GM23338 (cell line): ENCODE data around the gene FAM114A2. TPM values are rescaled to one million over a fixed set of nuclear protein-coding genes. Genes with fewer than 3 reads are reported as not detected.

ENCODE experiments used
- ATAC-seq: fragments of 200-7000 bp; cut with Tn5 transposase; 3 replicates; pipeline ENCODE4 v1.9.1; 2020
- DNase-seq: peaks from one replicate; pipeline ENCODE4 v3.0.0-alpha.2; 2015; ENCODE audit warnings: low spot score
- H2AFZ ChIP-seq: fragments of 200-600 bp; sonication (generic); 2 replicates; pipeline ENCODE4 v1.8.0; 2016; ENCODE audit warnings: antibody characterized with exemption, mild to moderate bottlenecking, moderate library complexity
- H3F3A ChIP-seq: fragments of 200-600 bp; sonication (generic); replicated peaks from 2 replicates; pipeline ENCODE4 v1.8.0; 2017; ENCODE audit warnings: antibody characterized with exemption, mixed run types, low read depth
- H3K27ac ChIP-seq: fragments of 200-600 bp; sonication (generic); 2 replicates; pipeline ENCODE4 v1.6.1; 2016; ENCODE audit warnings: low read depth
- H3K27me3 ChIP-seq: fragments of 200-600 bp; sonication (generic); 2 replicates; pipeline ENCODE4 v1.8.0; 2016; ENCODE audit warnings: mild to moderate bottlenecking, mixed run types, moderate library complexity; ENCODE audit not compliant: insufficient read depth
- H3K36me3 ChIP-seq: fragments of 200-600 bp; sonication (generic); 2 replicates; pipeline ENCODE4 v1.8.0; 2016; ENCODE audit warnings: mild to moderate bottlenecking; ENCODE audit not compliant: insufficient read depth
- H3K4me1 ChIP-seq: fragments of 200-600 bp; sonication (generic); 2 replicates; pipeline ENCODE4 v1.8.0; 2016; ENCODE audit warnings: mild to moderate bottlenecking, moderate library complexity; ENCODE audit not compliant: insufficient read depth
- H3K4me2 ChIP-seq: fragments of 200-600 bp; sonication (generic); 2 replicates; pipeline ENCODE4 v1.7.1; 2017; ENCODE audit warnings: mixed run types
- H3K4me3 ChIP-seq: fragments of 200-600 bp; sonication (generic); 2 replicates; pipeline ENCODE4 v1.6.1; 2016; ENCODE audit warnings: mixed run types
- H3K79me2 ChIP-seq: fragments of 200-600 bp; sonication (generic); replicated peaks from 2 replicates; pipeline ENCODE4 v1.8.0; 2017; ENCODE audit warnings: mild to moderate bottlenecking; ENCODE audit not compliant: insufficient read depth
- H3K9me2 ChIP-seq: fragments of 200-600 bp; sonication (generic); 2 replicates; pipeline ENCODE4 v1.8.0; 2017; ENCODE audit not compliant: insufficient read depth
- H4K20me1 ChIP-seq: fragments of 200-600 bp; sonication (generic); replicated peaks from 2 replicates; pipeline ENCODE4 v1.8.0; 2017; ENCODE audit warnings: mild to moderate bottlenecking; ENCODE audit not compliant: insufficient read depth
- H3K27ac Mint-ChIP-seq: 2 replicates; pipeline ENCODE4 v1.8.0; 2020; ENCODE audit warnings: inconsistent platforms, mild to moderate bottlenecking, moderate library complexity, mixed read lengths
- H3K27me3 Mint-ChIP-seq: 3 replicates; pipeline ENCODE4 v1.8.0; 2022; ENCODE audit warnings: low read depth, mild to moderate bottlenecking, moderate library complexity, mixed read lengths, inconsistent platforms; ENCODE audit not compliant: insufficient read depth, poor library complexity
- H3K36me3 Mint-ChIP-seq: 3 replicates; pipeline ENCODE4 v1.8.0; 2021; ENCODE audit warnings: low read depth, mild to moderate bottlenecking, inconsistent platforms, moderate library complexity, mixed read lengths
- H3K4me1 Mint-ChIP-seq: 3 replicates; pipeline ENCODE4 v1.8.0; 2020; ENCODE audit warnings: mild to moderate bottlenecking, inconsistent platforms, mixed read lengths
- H3K4me3 Mint-ChIP-seq: 3 replicates; pipeline ENCODE4 v1.8.0; 2021; ENCODE audit warnings: moderate library complexity, mild to moderate bottlenecking, inconsistent platforms, mixed read lengths
- H3K9me3 Mint-ChIP-seq: 3 replicates; pipeline ENCODE4 v1.8.0; 2020; ENCODE audit warnings: moderate library complexity, mild to moderate bottlenecking, inconsistent platforms, mixed read lengths
- CREB1 ChIP-seq: fragments of 250-450 bp; sonication (Bioruptor Pico); IDR thresholded peaks from 2 replicates; pipeline ENCODE4 v1.5.0; 2020; ENCODE audit warnings: low read depth, mild to moderate bottlenecking, moderate library complexity
- ETS1 ChIP-seq: IDR thresholded peaks from 2 replicates; pipeline ENCODE4 v1.6.1; 2016; ENCODE audit warnings: antibody characterized with exemption
- EZH2 ChIP-seq: fragments of 200-600 bp; sonication (generic); IDR thresholded peaks from one replicate; pipeline ENCODE4 v1.8.0; 2017; ENCODE audit warnings: antibody characterized with exemption, mild to moderate bottlenecking, low read depth; ENCODE audit not compliant: unreplicated experiment
- EZH2phosphoT487 ChIP-seq: fragments of 200-600 bp; sonication (generic); IDR thresholded peaks from one replicate; pipeline ENCODE4 v1.8.1; 2018; ENCODE audit warnings: antibody characterized with exemption; ENCODE audit not compliant: unreplicated experiment
- JUNB ChIP-seq: IDR thresholded peaks from one replicate; pipeline ENCODE4 v1.6.1; 2016; ENCODE audit warnings: antibody characterized with exemption; ENCODE audit not compliant: unreplicated experiment
- NANOG ChIP-seq: IDR thresholded peaks from 2 replicates; pipeline ENCODE4 v1.6.1; 2016; ENCODE audit warnings: antibody characterized with exemption, borderline replicate concordance
- POLR2AphosphoS5 ChIP-seq: IDR thresholded peaks from 2 replicates; pipeline ENCODE4 v1.6.1; 2016; ENCODE audit warnings: antibody characterized with exemption, low read depth
- REST ChIP-seq: IDR thresholded peaks from one replicate; pipeline ENCODE4 v1.6.1; 2018; ENCODE audit warnings: antibody characterized with exemption; ENCODE audit not compliant: unreplicated experiment
- STAT1 ChIP-seq: IDR thresholded peaks from one replicate; pipeline ENCODE4 v1.6.1; 2016; ENCODE audit warnings: antibody characterized with exemption; ENCODE audit not compliant: unreplicated experiment
- ZNF114 ChIP-seq: fragments of 250-450 bp; sonication (Bioruptor Pico); IDR thresholded peaks from 2 replicates; pipeline ENCODE4 v1.5.0; 2020; ENCODE audit warnings: mild to moderate bottlenecking, moderate library complexity
- ZNF331 ChIP-seq: fragments of 250-450 bp; sonication (Bioruptor Pico); IDR thresholded peaks from 2 replicates; pipeline ENCODE4 v1.5.0; 2020; ENCODE audit warnings: low read depth, mild to moderate bottlenecking, moderate library complexity
- polyA plus RNA-seq: library from polyadenylated mRNA; unstranded; fragments of >200 nt; fragmentation: Nextera tagmentation; extraction: Ambion mirVana; gene quantifications from 2 replicates; pipeline ENCODE4 v1.2.1, GENCODE V29; 2016
- total RNA-seq: library from RNA; depleted of rRNA; stranded (reverse); fragments of >200 nt; shearing (Covaris generic); gene quantifications from 2 replicates; pipeline ENCODE4 v1.2.3, GENCODE V29; 2014
- TF ChIP-seq, protein P1 (sequence below), 2 experiments: fragments of 200-600 bp in 1 of 2; sonication (generic) in 1 of 2; conservative IDR thresholded peaks; 2 replicates each; pipeline versions ENCODE4 v1.5.1 to v1.6.1; 2016 to 2017; ENCODE audit warnings: antibody characterized with exemption in 2 of 2, low read depth in 2 of 2, mild to moderate bottlenecking in 2 of 2, moderate library complexity in 1 of 2
- TF ChIP-seq, protein P2 (sequence below): fragments of 250-450 bp; sonication (Bioruptor Pico); IDR thresholded peaks from 2 replicates; pipeline ENCODE4 v1.5.0; 2020; ENCODE audit warnings: mild to moderate bottlenecking, moderate library complexity

Gene FAM114A2
- total and polyA plus RNA-seq, 2 experiments from 2014 or later: 4.9 to 5.8 TPM

- Histone ChIP-seq H4K20me1 (no peaks in the 10 kb centered on the region), H3F3A (no peaks in the 10 kb centered on the region), H3K4me1 (no peaks in the 10 kb centered on the region), H2AFZ (no peak overlapping the region), H3K27me3 (no peaks in the 10 kb centered on the region), H3K79me2 (no peaks in the 10 kb centered on the region), H3K36me3 (no peaks in the 10 kb centered on the region), H3K9me2 (no peaks in the 10 kb centered on the region), H3K4me2 (no peak overlapping the region), H3K27ac (no peak overlapping the region), H3K4me3 (no peak overlapping the region)
- Mint-ChIP-seq H3K4me1 (0 out of 3 replicates have a peak, but pooled peaks cover 3% of the 10 kb centered on the region), H3K36me3 (peaks cover 4% of the 10 kb centered on the region; the same call in 2 of the 3 replicates), H3K4me3 (no peak overlapping the region), H3K27ac (no peak overlapping the region), H3K27me3 (no peaks in the 10 kb centered on the region), H3K9me3 (peaks cover 4% of the 10 kb centered on the region; the same call in 1 of the 3 replicates)
- TF ChIP-seq CREB1 (CRISPR knock-in tag): no peak
- no peak for TF ChIP-seq NANOG
- TF ChIP-seq ZNF114 (CRISPR knock-in tag): no peak
- TF ChIP-seq, protein P1, sequence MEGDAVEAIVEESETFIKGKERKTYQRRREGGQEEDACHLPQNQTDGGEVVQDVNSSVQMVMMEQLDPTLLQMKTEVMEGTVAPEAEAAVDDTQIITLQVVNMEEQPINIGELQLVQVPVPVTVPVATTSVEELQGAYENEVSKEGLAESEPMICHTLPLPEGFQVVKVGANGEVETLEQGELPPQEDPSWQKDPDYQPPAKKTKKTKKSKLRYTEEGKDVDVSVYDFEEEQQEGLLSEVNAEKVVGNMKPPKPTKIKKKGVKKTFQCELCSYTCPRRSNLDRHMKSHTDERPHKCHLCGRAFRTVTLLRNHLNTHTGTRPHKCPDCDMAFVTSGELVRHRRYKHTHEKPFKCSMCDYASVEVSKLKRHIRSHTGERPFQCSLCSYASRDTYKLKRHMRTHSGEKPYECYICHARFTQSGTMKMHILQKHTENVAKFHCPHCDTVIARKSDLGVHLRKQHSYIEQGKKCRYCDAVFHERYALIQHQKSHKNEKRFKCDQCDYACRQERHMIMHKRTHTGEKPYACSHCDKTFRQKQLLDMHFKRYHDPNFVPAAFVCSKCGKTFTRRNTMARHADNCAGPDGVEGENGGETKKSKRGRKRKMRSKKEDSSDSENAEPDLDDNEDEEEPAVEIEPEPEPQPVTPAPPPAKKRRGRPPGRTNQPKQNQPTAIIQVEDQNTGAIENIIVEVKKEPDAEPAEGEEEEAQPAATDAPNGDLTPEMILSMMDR (conservative IDR thresholded peaks at IDR 0.05; ENCODE audit: low read depth in 2 of 2): no peak
- no peak for TF ChIP-seq REST
- no peak for TF ChIP-seq ETS1
- TF ChIP-seq ZNF331 (CRISPR knock-in tag): no peak
- no peak for TF ChIP-seq EZH2phosphoT487
- TF ChIP-seq POLR2AphosphoS5: no peak
- no peak for TF ChIP-seq EZH2
- TF ChIP-seq STAT1: no peak
- TF ChIP-seq, protein P2, sequence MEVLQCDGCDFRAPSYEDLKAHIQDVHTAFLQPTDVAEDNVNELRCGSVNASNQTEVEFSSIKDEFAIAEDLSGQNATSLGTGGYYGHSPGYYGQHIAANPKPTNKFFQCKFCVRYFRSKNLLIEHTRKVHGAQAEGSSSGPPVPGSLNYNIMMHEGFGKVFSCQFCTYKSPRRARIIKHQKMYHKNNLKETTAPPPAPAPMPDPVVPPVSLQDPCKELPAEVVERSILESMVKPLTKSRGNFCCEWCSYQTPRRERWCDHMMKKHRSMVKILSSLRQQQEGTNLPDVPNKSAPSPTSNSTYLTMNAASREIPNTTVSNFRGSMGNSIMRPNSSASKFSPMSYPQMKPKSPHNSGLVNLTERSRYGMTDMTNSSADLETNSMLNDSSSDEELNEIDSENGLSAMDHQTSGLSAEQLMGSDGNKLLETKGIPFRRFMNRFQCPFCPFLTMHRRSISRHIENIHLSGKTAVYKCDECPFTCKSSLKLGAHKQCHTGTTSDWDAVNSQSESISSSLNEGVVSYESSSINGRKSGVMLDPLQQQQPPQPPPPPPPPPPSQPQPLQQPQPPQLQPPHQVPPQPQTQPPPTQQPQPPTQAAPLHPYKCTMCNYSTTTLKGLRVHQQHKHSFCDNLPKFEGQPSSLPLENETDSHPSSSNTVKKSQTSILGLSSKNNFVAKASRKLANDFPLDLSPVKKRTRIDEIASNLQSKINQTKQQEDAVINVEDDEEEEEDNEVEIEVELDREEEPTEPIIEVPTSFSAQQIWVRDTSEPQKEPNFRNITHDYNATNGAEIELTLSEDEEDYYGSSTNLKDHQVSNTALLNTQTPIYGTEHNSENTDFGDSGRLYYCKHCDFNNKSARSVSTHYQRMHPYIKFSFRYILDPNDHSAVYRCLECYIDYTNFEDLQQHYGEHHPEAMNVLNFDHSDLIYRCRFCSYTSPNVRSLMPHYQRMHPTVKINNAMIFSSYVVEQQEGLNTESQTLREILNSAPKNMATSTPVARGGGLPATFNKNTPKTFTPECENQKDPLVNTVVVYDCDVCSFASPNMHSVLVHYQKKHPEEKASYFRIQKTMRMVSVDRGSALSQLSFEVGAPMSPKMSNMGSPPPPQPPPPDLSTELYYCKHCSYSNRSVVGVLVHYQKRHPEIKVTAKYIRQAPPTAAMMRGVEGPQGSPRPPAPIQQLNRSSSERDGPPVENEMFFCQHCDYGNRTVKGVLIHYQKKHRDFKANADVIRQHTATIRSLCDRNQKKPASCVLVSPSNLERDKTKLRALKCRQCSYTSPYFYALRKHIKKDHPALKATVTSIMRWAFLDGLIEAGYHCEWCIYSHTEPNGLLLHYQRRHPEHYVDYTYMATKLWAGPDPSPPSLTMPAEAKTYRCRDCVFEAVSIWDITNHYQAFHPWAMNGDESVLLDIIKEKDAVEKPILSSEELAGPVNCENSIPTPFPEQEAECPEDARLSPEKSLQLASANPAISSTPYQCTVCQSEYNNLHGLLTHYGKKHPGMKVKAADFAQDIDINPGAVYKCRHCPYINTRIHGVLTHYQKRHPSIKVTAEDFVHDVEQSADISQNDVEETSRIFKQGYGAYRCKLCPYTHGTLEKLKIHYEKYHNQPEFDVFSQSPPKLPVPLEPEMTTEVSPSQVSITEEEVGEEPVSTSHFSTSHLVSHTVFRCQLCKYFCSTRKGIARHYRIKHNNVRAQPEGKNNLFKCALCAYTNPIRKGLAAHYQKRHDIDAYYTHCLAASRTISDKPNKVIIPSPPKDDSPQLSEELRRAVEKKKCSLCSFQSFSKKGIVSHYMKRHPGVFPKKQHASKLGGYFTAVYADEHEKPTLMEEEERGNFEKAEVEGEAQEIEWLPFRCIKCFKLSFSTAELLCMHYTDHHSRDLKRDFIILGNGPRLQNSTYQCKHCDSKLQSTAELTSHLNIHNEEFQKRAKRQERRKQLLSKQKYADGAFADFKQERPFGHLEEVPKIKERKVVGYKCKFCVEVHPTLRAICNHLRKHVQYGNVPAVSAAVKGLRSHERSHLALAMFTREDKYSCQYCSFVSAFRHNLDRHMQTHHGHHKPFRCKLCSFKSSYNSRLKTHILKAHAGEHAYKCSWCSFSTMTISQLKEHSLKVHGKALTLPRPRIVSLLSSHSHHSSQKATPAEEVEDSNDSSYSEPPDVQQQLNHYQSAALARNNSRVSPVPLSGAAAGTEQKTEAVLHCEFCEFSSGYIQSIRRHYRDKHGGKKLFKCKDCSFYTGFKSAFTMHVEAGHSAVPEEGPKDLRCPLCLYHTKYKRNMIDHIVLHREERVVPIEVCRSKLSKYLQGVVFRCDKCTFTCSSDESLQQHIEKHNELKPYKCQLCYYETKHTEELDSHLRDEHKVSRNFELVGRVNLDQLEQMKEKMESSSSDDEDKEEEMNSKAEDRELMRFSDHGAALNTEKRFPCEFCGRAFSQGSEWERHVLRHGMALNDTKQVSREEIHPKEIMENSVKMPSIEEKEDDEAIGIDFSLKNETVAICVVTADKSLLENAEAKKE (CRISPR knock-in tag): no peak
- no peak for TF ChIP-seq JUNB
- ATAC-seq (no peak), DNase-seq (no peak)
Measured at GRCh38 chr5:154010660-154011059, 28.1 kb downstream of the FAM114A2 start.
